Stimulated activated CD4-positive, alpha-beta T cell treated with anti-CD3 and anti-CD28 coated beads, Interleukin-1b, Interleukin-23, amount 100 ng/mL, for 48 hours (primary cell): ENCODE results near the gene SHMT1.
"Not testable (repeated sequence)": the region's sequence is repeated elsewhere in the genome, so short reads cannot be mapped to it uniquely, and the experiment has no call there.

ENCODE experiments used
- DNase-seq: peaks from one replicate; pipeline ENCODE4 v3.0.0-alpha.2; 2020

The SHMT1 gene

GRCh38 chr17:18377437-18378204 lies 14.3 kb upstream of the SHMT1 start, which contains the start of gene EVPLL:
Gene EVPLL (plus strand): TSS chr17:18377778. CDS start chr17:18380938, 3,160 bp downstream.
- DNase-seq: no peak

- DNase-seq: no peak
Measured at GRCh38 chr17:18374216-18374615, 10.9 kb upstream of the SHMT1 start.

GRCh38 chr17:18373181-18373580 lies 9.8 kb upstream of the SHMT1 start:
- DNase-seq: peak; percentile 15

GRCh38 chr17:18371455-18371854 lies 8.1 kb upstream of the SHMT1 start:
- no peak for DNase-seq

- DNase-seq: no peak
Measured at GRCh38 chr17:18370761-18371160, 7.4 kb upstream of the SHMT1 start.

- no peak for DNase-seq
Measured at GRCh38 chr17:18368946-18369345, 5.6 kb upstream of the SHMT1 start.

- no peak for DNase-seq
Measured at GRCh38 chr17:18364166-18364565, 816 bp upstream of the SHMT1 start.

- DNase-seq: peak; percentile 18
Measured at GRCh38 chr17:18362698-18363100, 651 bp downstream of the SHMT1 start.

GRCh38 chr17:18361837-18362697 lies 1.3 kb downstream of the SHMT1 start:
- no peak for DNase-seq

- no peak for DNase-seq
Measured at GRCh38 chr17:18360518-18360917, 2.8 kb downstream of the SHMT1 start.

- no peak for DNase-seq
Measured at GRCh38 chr17:18356624-18357023, 6.7 kb downstream of the SHMT1 start.

GRCh38 chr17:18353541-18353940 lies 9.8 kb downstream of the SHMT1 start:
- no peak for DNase-seq

- DNase-seq: no peak
Measured at GRCh38 chr17:18344021-18344420, 19.3 kb downstream of the SHMT1 start.

- no peak for DNase-seq
Measured at GRCh38 chr17:18339933-18340332, 23.4 kb downstream of the SHMT1 start.

- not testable (repeated sequence) for DNase-seq
Measured at GRCh38 chr17:18338158-18338557, 25.2 kb downstream of the SHMT1 start.

- DNase-seq: no peak
Measured at GRCh38 chr17:18332909-18333489, 30.4 kb downstream of the SHMT1 start.

GRCh38 chr17:18331879-18332278 lies 31.5 kb downstream of the SHMT1 start:
- DNase-seq: no peak

GRCh38 chr17:18328643-18329204 lies 34.6 kb downstream of the SHMT1 start:
- DNase-seq: no peak

GRCh38 chr17:18327556-18327955 lies 35.8 kb downstream of the SHMT1 start:
- no peak for DNase-seq

- no peak for DNase-seq
Measured at GRCh38 chr17:18327093-18327492, 36.3 kb downstream of the SHMT1 start.

- no peak for DNase-seq
Measured at GRCh38 chr17:18326572-18326971, 36.8 kb downstream of the SHMT1 start.

- DNase-seq: no peak
Measured at GRCh38 chr17:18326039-18326438, 37.3 kb downstream of the SHMT1 start.
